ENCODE data around the gene NUB1.

The NUB1 gene

GRCh38 chr7:151402029-151402835, 60.6 kb downstream of the NUB1 start:
- no peak for DNase-seq (ENCODE audit: low spot score)
- TF ChIP-seq CTCF (IDR thresholded peaks at IDR 0.05; ENCODE audit: borderline replicate concordance, control extremely low read depth, extremely low read depth, insufficient read depth, missing control alignments): no peak
- in situ Hi-C loops (cut with MboI; ENCODE audit: low sequenced_read_pairs, unreplicated experiment): no loop called here

- DNase-seq (ENCODE audit: low spot score): no peak
- in situ Hi-C loops (cut with MboI; ENCODE audit: low sequenced_read_pairs, unreplicated experiment): no loop called here
- no peak for TF ChIP-seq CTCF (IDR thresholded peaks at IDR 0.05; ENCODE audit: borderline replicate concordance, control extremely low read depth, extremely low read depth, insufficient read depth, missing control alignments)
These were observed 62.2 kb downstream of the NUB1 start for GRCh38 chr7:151403764-151404163.

- no peak for DNase-seq (ENCODE audit: low spot score)
- in situ Hi-C loops (cut with MboI; ENCODE audit: low sequenced_read_pairs, unreplicated experiment): no loop called here
- TF ChIP-seq CTCF (IDR thresholded peaks at IDR 0.05; ENCODE audit: borderline replicate concordance, control extremely low read depth, extremely low read depth, insufficient read depth, missing control alignments): no peak
These were observed 62.8 kb downstream of the NUB1 start for GRCh38 chr7:151404216-151405011.

GRCh38 chr7:151405056-151405455, 63.4 kb downstream of the NUB1 start:
- in situ Hi-C loops (cut with MboI; ENCODE audit: low sequenced_read_pairs, unreplicated experiment): no loop called here
- TF ChIP-seq CTCF (IDR thresholded peaks at IDR 0.05; ENCODE audit: borderline replicate concordance, control extremely low read depth, extremely low read depth, insufficient read depth, missing control alignments): no peak
- no peak for DNase-seq (ENCODE audit: low spot score)

- no peak for DNase-seq (ENCODE audit: low spot score)
- in situ Hi-C loops (cut with MboI; ENCODE audit: low sequenced_read_pairs, unreplicated experiment): no loop called here
- no peak for TF ChIP-seq CTCF (IDR thresholded peaks at IDR 0.05; ENCODE audit: borderline replicate concordance, control extremely low read depth, extremely low read depth, insufficient read depth, missing control alignments)
These were observed 64.0 kb downstream of the NUB1 start for GRCh38 chr7:151405588-151405987.

GRCh38 chr7:151406051-151406875, 64.7 kb downstream of the NUB1 start:
- in situ Hi-C loops (cut with MboI; ENCODE audit: low sequenced_read_pairs, unreplicated experiment): no loop called here
- no peak for TF ChIP-seq CTCF (IDR thresholded peaks at IDR 0.05; ENCODE audit: borderline replicate concordance, control extremely low read depth, extremely low read depth, insufficient read depth, missing control alignments)
- DNase-seq (ENCODE audit: low spot score): no peak

All from GM13976 (cell line).